ENCODE results near the gene SYPL1.
"Not testable (repeated sequence)": the region's sequence is repeated elsewhere in the genome, so short reads cannot be mapped to it uniquely, and the experiment has no call there.

The SYPL1 gene

GRCh38 chr7:106143711-106144337 lies 31.7 kb upstream of the SYPL1 start:
- ChIA-PET POLR2A (no interaction called here), CTCF (interaction anchor here (1.0 to 2.9 kb wide), 2 partner anchors 10 to 15 kb away, joined by 3 to 16 read pairs; no protein-coding TSS in a partner anchor)
- TF ChIP-seq CTCF (IDR thresholded peaks at IDR 0.05; ENCODE audit: control extremely low read depth, extremely low read depth, low read depth, missing control alignments) = no peak
- no peak for DNase-seq (ENCODE audit: extremely low spot score)

- ChIA-PET CTCF (interaction anchor here (1.1 kb wide), 1 partner anchor 12 kb away, joined by 4 read pairs; no protein-coding TSS in a partner anchor), POLR2A (no interaction called here)
- DNase-seq (ENCODE audit: extremely low spot score) = no peak
- TF ChIP-seq CTCF (IDR thresholded peaks at IDR 0.05; ENCODE audit: control extremely low read depth, extremely low read depth, low read depth, missing control alignments) = no peak
Measured at GRCh38 chr7:106142136-106142535, 30.0 kb upstream of the SYPL1 start.

GRCh38 chr7:106140406-106141173 lies 28.5 kb upstream of the SYPL1 start:
- CTCF ChIA-PET = interaction anchor here (2.3 kb wide), 1 partner anchor 13 kb away, joined by 10 read pairs; no protein-coding TSS in a partner anchor
- DNase-seq (ENCODE audit: extremely low spot score) = no peak
- no peak for TF ChIP-seq CTCF (IDR thresholded peaks at IDR 0.05; ENCODE audit: control extremely low read depth, extremely low read depth, low read depth, missing control alignments)
- POLR2A ChIA-PET = no interaction called here

GRCh38 chr7:106139265-106140251 lies 27.4 kb upstream of the SYPL1 start:
- TF ChIP-seq CTCF (IDR thresholded peaks at IDR 0.05; ENCODE audit: control extremely low read depth, extremely low read depth, low read depth, missing control alignments) = no peak
- DNase-seq (ENCODE audit: extremely low spot score) = no peak
- CTCF ChIA-PET = interaction anchor here (0.6 to 2.3 kb wide), 3 partner anchors 14 to 28 kb away, joined by 3 to 10 read pairs (median 3); no protein-coding TSS in a partner anchor
- POLR2A ChIA-PET = no interaction called here

GRCh38 chr7:106138776-106139175 lies 26.7 kb upstream of the SYPL1 start:
- DNase-seq (ENCODE audit: extremely low spot score) = no peak
- ChIA-PET CTCF (interaction anchor here (0.6 to 2.3 kb wide), 3 partner anchors 14 to 28 kb away, joined by 3 to 10 read pairs (median 3); no protein-coding TSS in a partner anchor), POLR2A (no interaction called here)
- TF ChIP-seq CTCF (IDR thresholded peaks at IDR 0.05; ENCODE audit: control extremely low read depth, extremely low read depth, low read depth, missing control alignments) = no peak

- POLR2A ChIA-PET; DNase-seq (ENCODE audit: extremely low spot score): not testable (repeated sequence)
- CTCF ChIA-PET = interaction anchor here (2.3 kb wide), 1 partner anchor 16 kb away, joined by 10 read pairs; no protein-coding TSS in a partner anchor
Measured at GRCh38 chr7:106138181-106138580, 26.1 kb upstream of the SYPL1 start.

Data from GM10248 (cell line).